ENCODE results near the gene TEX22. TPM values are rescaled to one million over a fixed set of nuclear protein-coding genes. Genes with fewer than 3 reads are reported as not detected.

The TEX22 gene
- polyA plus RNA-seq, 3 donors, result 0.52 to 2.2 (median 0.57) TPM

DNA sequence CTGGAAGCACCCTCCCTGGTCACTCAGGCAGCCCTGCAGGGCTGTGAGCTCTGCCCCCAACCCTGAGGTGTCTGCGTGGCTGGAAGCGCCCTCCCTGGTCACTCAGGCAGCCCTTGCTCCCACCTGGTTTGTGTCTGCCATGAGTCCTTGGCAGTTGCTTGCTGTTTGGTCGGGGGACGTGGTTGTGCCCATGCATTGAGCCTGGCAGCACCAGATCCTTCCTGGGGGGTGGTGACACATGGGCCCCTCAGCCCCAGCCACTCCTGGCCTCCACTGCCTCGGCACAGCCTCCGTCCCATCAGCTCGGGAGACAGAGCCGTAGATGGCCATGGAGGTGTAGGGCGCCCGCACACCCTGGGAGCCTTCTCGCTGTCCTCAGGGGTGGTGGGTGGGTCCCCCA is 40.8 kb downstream of the TEX22 start:
- peaks cover 0 to 3% (median 0%) of the 10 kb centered on the region in 3 donors for H3K27me3 Mint-ChIP-seq (ENCODE audit: low read depth in 3 of 3)
- Histone ChIP-seq H3K36me3 (replicated peaks in 1 of 2; ENCODE audit: control insufficient read depth in 1 of 2, insufficient read depth in 2 of 2, low read length in 2 of 2) (peaks cover 16 to 45% of the 10 kb centered on the region in 2 donors), H3K9ac (ENCODE audit: insufficient read depth, low read length, poor library complexity, severe bottlenecking) (no peak overlapping the region), H3K9me3 (replicated peaks in 1 of 2; ENCODE audit: control insufficient read depth in 1 of 2, insufficient read depth in 1 of 2, low read length in 2 of 2) (no peaks in the 10 kb centered on the region), H3K79me2 (ENCODE audit: insufficient read depth, low read length) (peaks cover 36% of the 10 kb centered on the region), H3K4me3 (replicated peaks in 1 of 3; ENCODE audit: low read depth in 2 of 3, low read length in 3 of 3) (no peak overlapping the region), H3K27ac (ENCODE audit: low read depth in 1 of 2, low read length in 2 of 2) (no peak overlapping the region), H4K20me1 (ENCODE audit: insufficient read depth, low read length) (peaks cover 53% of the 10 kb centered on the region), H3K4me2 (replicated peaks; ENCODE audit: extremely low read depth, low read length, poor library complexity, severe bottlenecking) (no peak overlapping the region), H3K4me1 (ENCODE audit: control insufficient read depth in 1 of 2, insufficient read depth in 2 of 2, low read length in 2 of 2) (no peaks in the 10 kb centered on the region), H3K27me3 (ENCODE audit: control insufficient read depth in 2 of 2, insufficient read depth in 2 of 2, low read length in 2 of 2) (no peaks in the 10 kb centered on the region), H2AFZ (ENCODE audit: insufficient read depth, low read depth, low read length, poor library complexity, severe bottlenecking) (no peak overlapping the region)
- peaks cover 18 to 56% of the 10 kb centered on the region in 2 donors for H3K36me3 Mint-ChIP-seq
- TF ChIP-seq, protein P1, sequence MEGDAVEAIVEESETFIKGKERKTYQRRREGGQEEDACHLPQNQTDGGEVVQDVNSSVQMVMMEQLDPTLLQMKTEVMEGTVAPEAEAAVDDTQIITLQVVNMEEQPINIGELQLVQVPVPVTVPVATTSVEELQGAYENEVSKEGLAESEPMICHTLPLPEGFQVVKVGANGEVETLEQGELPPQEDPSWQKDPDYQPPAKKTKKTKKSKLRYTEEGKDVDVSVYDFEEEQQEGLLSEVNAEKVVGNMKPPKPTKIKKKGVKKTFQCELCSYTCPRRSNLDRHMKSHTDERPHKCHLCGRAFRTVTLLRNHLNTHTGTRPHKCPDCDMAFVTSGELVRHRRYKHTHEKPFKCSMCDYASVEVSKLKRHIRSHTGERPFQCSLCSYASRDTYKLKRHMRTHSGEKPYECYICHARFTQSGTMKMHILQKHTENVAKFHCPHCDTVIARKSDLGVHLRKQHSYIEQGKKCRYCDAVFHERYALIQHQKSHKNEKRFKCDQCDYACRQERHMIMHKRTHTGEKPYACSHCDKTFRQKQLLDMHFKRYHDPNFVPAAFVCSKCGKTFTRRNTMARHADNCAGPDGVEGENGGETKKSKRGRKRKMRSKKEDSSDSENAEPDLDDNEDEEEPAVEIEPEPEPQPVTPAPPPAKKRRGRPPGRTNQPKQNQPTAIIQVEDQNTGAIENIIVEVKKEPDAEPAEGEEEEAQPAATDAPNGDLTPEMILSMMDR (IDR thresholded peaks at IDR 0.05), result no peak
- no peak overlapping the region for H3K27ac Mint-ChIP-seq
- no peaks in the 10 kb centered on the region for H3K9me3 Mint-ChIP-seq
- no peak overlapping the region for H3K4me3 Mint-ChIP-seq
- peaks cover 7% of the 10 kb centered on the region for H3K4me1 Mint-ChIP-seq
- intact Hi-C loops (cut with micrococcal nuclease), result no loop called here
- WGBS (ENCODE audit: insufficient coverage), result 95% methylated on average over 5 of the region's 11 CpGs
- no peak for DNase-seq

DNA sequence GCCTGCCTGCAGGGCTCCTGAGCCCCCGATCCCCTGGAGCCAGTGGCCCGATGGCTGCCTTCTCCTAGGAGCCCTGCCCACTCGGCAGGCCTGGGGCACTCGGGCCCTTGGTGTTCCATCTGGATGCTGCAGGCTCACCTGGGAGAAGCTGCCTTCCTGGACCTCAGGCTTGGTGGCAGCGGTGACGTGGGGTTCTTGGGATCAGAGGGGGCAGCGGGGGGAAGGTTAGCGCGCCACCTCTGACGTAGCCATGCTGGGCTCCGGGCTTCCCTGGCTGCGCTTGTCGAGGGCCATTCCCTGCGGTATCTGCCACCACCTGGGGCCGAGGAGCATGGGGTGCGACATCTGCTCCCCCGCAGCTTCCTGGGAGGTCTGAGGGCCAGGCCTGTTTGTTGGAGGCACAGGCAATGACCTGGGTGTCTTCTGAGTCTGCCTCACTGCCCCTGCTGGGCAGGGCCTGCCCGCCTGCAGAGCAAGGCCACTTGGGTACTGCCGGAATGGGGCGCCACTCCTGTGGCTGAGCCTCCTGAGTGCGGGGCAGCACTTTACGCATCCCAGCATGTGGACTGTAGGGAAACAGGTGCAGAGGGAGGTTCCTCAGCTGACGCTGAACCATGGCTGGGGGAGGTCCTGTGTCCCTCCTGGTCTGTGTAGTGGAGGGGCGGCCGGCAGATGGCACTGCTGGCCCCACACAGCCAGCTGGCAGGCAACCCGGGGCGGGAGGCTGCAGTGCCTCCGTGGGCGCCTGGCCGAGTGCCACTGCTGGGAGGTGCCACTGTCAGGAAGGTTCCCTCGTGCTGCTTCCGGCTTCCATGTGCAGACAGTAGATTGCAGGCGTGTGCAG is 41.6 kb downstream of the TEX22 start:
- Mint-ChIP-seq H3K4me3 (no peak overlapping the region), H3K27me3 (ENCODE audit: low read depth in 3 of 3) (peaks cover 0 to 3% (median 0%) of the 10 kb centered on the region in 3 donors), H3K4me1 (peaks cover 2% of the 10 kb centered on the region), H3K27ac (peak overlapping the region in 1 of 7 donors; percentile 10), H3K9me3 (no peaks in the 10 kb centered on the region), H3K36me3 (peaks cover 18 to 56% of the 10 kb centered on the region in 2 donors)
- no peak overlapping the region for H3K4me2 ChIP-seq (replicated peaks; ENCODE audit: extremely low read depth, low read length, poor library complexity, severe bottlenecking)
- TF ChIP-seq, protein P1 (IDR thresholded peaks at IDR 0.05), result no peak
- H3K4me1 ChIP-seq (ENCODE audit: control insufficient read depth in 1 of 2, insufficient read depth in 2 of 2, low read length in 2 of 2), result no peaks in the 10 kb centered on the region
- H3K79me2 ChIP-seq (ENCODE audit: insufficient read depth, low read length), result peaks cover 34% of the 10 kb centered on the region
- H3K4me3 ChIP-seq (replicated peaks in 1 of 3; ENCODE audit: low read depth in 2 of 3, low read length in 3 of 3), result no peak overlapping the region
- no peaks in the 10 kb centered on the region for H3K27me3 ChIP-seq (ENCODE audit: control insufficient read depth in 2 of 2, insufficient read depth in 2 of 2, low read length in 2 of 2)
- DNase-seq, result no peak
- no peak overlapping the region for H3K9ac ChIP-seq (ENCODE audit: insufficient read depth, low read length, poor library complexity, severe bottlenecking)
- no peak overlapping the region for H2AFZ ChIP-seq (ENCODE audit: insufficient read depth, low read depth, low read length, poor library complexity, severe bottlenecking)
- H4K20me1 ChIP-seq (ENCODE audit: insufficient read depth, low read length), result peaks cover 51% of the 10 kb centered on the region
- intact Hi-C loops (cut with micrococcal nuclease), result loop anchor here in 1 of 2 donors (10.0 kb wide), 1 partner anchor 85 kb away; the partner anchor contains the start of gene TMEM121
- WGBS (ENCODE audit: insufficient coverage), result 96% methylated on average over 33 of the region's 33 CpGs
- H3K36me3 ChIP-seq (replicated peaks in 1 of 2; ENCODE audit: control insufficient read depth in 1 of 2, insufficient read depth in 2 of 2, low read length in 2 of 2), result peaks cover 16 to 46% of the 10 kb centered on the region in 2 donors
- H3K9me3 ChIP-seq (replicated peaks in 1 of 2; ENCODE audit: control insufficient read depth in 1 of 2, insufficient read depth in 1 of 2, low read length in 2 of 2), result no peaks in the 10 kb centered on the region
- H3K27ac ChIP-seq (ENCODE audit: low read depth in 1 of 2, low read length in 2 of 2), result no peak overlapping the region
